ENCODE data around the gene ZDHHC16.
"Not testable (repeated sequence)": the region's sequence is repeated elsewhere in the genome, so short reads cannot be mapped to it uniquely, and the experiment has no call there.

The ZDHHC16 gene

DNA sequence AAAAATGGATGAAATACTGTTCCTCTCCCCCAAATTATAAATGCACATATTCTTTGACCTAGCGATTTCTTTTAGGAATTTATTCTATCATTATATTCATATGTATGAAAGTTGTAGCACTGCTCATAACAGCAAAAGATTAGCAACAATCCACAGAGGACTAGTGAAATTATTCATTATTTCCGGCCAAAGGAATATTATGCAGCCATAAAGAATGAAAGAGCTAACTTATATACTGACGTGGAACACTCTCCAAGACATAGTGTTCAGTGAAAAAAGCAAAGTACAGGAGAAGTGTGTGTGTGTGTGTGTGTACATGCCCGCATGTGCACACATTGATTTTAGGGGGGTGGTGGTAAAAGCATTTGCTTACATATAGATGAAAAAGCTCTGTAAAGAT is 28.9 kb downstream of the ZDHHC16 start:
- Histone ChIP-seq H3K4me1 (ENCODE audit: low read length) (peaks cover 9% of the 10 kb centered on the region; the same call in 1 of the 2 replicates), H3K4me3 (ENCODE audit: low read length) (no peak overlapping the region), H4K20me1 (ENCODE audit: insufficient read depth, low read length) (no peaks in the 10 kb centered on the region; the same call in 1 of the 2 replicates), H2AFZ (ENCODE audit: low read length) (no peak overlapping the region), H3K4me2 (ENCODE audit: low read depth, low read length) (no peak overlapping the region), H3K9me3 (replicated peaks; ENCODE audit: insufficient read depth, low read length) (no peaks in the 10 kb centered on the region), H3K27ac (ENCODE audit: low read length) (no peak overlapping the region), H3K9ac (ENCODE audit: low read length) (no peak overlapping the region), H3K36me3 (replicated peaks; ENCODE audit: insufficient read depth, low read length) (peaks cover 10% of the 10 kb centered on the region), H3K79me2 (ENCODE audit: low read length) (peaks cover 7% of the 10 kb centered on the region; the same call in 1 of the 2 replicates), H3K27me3 (replicated peaks; ENCODE audit: insufficient read depth, low read length) (no peaks in the 10 kb centered on the region), H3F3A (ENCODE audit: insufficient read depth, low read length) (peaks cover 3% of the 10 kb centered on the region; the same call in 1 of the 2 replicates), H3K9me2 (replicated peaks; ENCODE audit: insufficient read depth, low read length) (no peaks in the 10 kb centered on the region)
- DNase-seq = no peak
- TF ChIP-seq, protein P1, sequence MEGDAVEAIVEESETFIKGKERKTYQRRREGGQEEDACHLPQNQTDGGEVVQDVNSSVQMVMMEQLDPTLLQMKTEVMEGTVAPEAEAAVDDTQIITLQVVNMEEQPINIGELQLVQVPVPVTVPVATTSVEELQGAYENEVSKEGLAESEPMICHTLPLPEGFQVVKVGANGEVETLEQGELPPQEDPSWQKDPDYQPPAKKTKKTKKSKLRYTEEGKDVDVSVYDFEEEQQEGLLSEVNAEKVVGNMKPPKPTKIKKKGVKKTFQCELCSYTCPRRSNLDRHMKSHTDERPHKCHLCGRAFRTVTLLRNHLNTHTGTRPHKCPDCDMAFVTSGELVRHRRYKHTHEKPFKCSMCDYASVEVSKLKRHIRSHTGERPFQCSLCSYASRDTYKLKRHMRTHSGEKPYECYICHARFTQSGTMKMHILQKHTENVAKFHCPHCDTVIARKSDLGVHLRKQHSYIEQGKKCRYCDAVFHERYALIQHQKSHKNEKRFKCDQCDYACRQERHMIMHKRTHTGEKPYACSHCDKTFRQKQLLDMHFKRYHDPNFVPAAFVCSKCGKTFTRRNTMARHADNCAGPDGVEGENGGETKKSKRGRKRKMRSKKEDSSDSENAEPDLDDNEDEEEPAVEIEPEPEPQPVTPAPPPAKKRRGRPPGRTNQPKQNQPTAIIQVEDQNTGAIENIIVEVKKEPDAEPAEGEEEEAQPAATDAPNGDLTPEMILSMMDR (IDR thresholded peaks at IDR 0.05; ENCODE audit: low read length) = no peak
- TF ChIP-seq EZH2phosphoT487 (IDR thresholded peaks at IDR 0.05; ENCODE audit: low read length) (no peak), EZH2 (optimal IDR thresholded peaks at IDR 0.05; ENCODE audit: low read depth, low read length) (no peak)

DNA sequence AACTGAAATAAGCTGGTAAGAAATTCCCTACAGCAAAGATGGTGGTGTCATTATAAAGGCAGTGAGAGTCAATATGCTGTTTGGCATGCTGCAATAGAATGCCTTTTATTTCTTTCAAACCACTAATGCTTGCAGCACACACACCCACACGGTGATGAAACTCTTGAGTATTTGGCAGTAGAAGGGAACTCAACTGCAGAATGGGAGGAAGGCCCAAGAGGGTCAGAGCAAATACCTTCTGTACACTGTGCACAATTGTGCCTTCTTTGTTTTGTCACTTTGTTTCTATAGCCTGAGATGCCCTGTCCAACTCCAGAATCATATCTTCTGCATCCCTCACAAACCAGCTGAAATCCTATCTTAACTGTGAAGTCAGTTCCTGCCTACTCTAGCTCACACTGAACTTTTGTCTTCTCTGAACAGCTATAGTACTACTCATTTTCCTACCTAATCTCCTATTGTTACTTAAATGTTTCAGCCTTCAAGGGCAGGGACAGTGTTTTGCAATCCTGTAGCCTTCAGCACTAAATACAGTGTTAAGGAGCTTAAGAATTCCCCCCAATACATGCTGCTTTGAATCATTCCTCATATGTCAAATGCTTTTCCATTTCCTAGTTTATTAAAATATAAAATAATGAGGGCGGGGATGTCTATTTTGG is 30.1 kb downstream of the ZDHHC16 start:
- Histone ChIP-seq H2AFZ (ENCODE audit: low read length) (no peak overlapping the region), H3K4me1 (ENCODE audit: low read length) (0 out of 2 replicates have a peak, but pooled peaks cover 5% of the 10 kb centered on the region), H3K4me2 (ENCODE audit: low read depth, low read length) (no peak overlapping the region), H3K27me3 (replicated peaks; ENCODE audit: insufficient read depth, low read length) (no peaks in the 10 kb centered on the region), H3K9me3 (replicated peaks; ENCODE audit: insufficient read depth, low read length) (no peaks in the 10 kb centered on the region), H3F3A (ENCODE audit: insufficient read depth, low read length) (no peaks in the 10 kb centered on the region), H3K79me2 (ENCODE audit: low read length) (peaks cover 14% of the 10 kb centered on the region; the same call in 1 of the 2 replicates), H3K27ac (ENCODE audit: low read length) (no peak overlapping the region), H4K20me1 (ENCODE audit: insufficient read depth, low read length) (no peaks in the 10 kb centered on the region; the same call in 1 of the 2 replicates), H3K36me3 (replicated peaks; ENCODE audit: insufficient read depth, low read length) (peaks cover 10% of the 10 kb centered on the region), H3K4me3 (ENCODE audit: low read length) (no peak overlapping the region), H3K9ac (ENCODE audit: low read length) (no peak overlapping the region), H3K9me2 (replicated peaks; ENCODE audit: insufficient read depth, low read length) (no peaks in the 10 kb centered on the region)
- DNase-seq = no peak
- no peak for TF ChIP-seq EZH2phosphoT487 (IDR thresholded peaks at IDR 0.05; ENCODE audit: low read length)

DNA sequence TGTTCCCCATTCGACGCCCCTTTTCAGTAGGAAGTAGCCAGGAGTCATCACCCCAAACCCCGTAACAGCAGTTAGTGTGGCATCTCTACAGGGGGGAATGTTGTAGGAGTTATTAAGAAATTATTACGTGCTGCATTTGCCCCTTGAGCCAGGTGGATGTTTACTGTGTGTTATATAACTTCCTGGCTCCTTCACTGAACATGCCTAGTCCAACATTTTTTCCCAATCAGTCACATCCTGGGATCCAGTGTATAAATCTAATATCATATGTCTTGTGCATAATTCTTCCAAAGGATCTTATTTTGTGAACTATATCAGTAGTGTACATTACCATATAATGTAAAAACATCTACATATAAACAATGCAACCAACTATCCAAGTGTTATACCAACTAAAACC is 33.4 kb downstream of the ZDHHC16 start:
- Histone ChIP-seq H3K36me3 (replicated peaks; ENCODE audit: insufficient read depth, low read length) (peaks cover 10% of the 10 kb centered on the region), H3K79me2 (ENCODE audit: low read length) (peaks cover 36% of the 10 kb centered on the region)
- not testable (repeated sequence) for DNase-seq

DNA sequence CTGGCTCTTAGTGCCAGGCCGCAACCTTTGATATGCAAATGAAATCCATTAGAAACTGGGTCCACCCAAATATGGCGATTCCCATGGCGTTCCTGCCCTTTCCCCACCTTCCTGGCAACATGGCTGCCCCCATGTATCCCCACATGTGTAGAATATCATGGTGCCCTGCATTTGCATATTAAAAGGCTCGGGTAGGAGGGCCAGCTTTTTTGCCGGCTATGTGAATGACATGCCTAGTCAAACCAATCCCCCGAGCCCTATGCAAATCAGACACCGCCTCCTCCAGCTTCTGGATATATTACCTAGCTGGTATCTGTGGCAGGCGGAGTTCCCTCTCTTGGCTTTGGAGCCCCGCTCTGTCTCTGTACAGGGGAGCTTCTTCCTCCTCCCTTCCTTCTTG is 34.0 kb downstream of the ZDHHC16 start:
- Histone ChIP-seq H3K4me2 (ENCODE audit: low read depth, low read length) (no peak overlapping the region), H2AFZ (ENCODE audit: low read length) (no peak overlapping the region), H3K79me2 (ENCODE audit: low read length) (peaks cover 41% of the 10 kb centered on the region), H3K4me1 (ENCODE audit: low read length) (0 out of 2 replicates have a peak, but pooled peaks cover 5% of the 10 kb centered on the region), H3K27ac (ENCODE audit: low read length) (no peak overlapping the region), H3K4me3 (ENCODE audit: low read length) (no peak overlapping the region), H3K9me2 (replicated peaks; ENCODE audit: insufficient read depth, low read length) (no peaks in the 10 kb centered on the region), H3K9me3 (replicated peaks; ENCODE audit: insufficient read depth, low read length) (no peaks in the 10 kb centered on the region), H3F3A (ENCODE audit: insufficient read depth, low read length) (no peaks in the 10 kb centered on the region), H3K9ac (ENCODE audit: low read length) (no peak overlapping the region), H3K27me3 (replicated peaks; ENCODE audit: insufficient read depth, low read length) (no peaks in the 10 kb centered on the region), H4K20me1 (ENCODE audit: insufficient read depth, low read length) (no peaks in the 10 kb centered on the region; the same call in 1 of the 2 replicates), H3K36me3 (replicated peaks; ENCODE audit: insufficient read depth, low read length) (peaks cover 10% of the 10 kb centered on the region)
- DNase-seq = no peak
- TF ChIP-seq, protein P1 (IDR thresholded peaks at IDR 0.05; ENCODE audit: low read length) = no peak
- no peak for TF ChIP-seq EZH2phosphoT487 (IDR thresholded peaks at IDR 0.05; ENCODE audit: low read length)
- no peak for TF ChIP-seq EZH2 (optimal IDR thresholded peaks at IDR 0.05; ENCODE audit: low read depth, low read length)

More for the DNA sequence above, 33.4 kb downstream of the ZDHHC16 start:
- not testable (repeated sequence) for H3K4me1 ChIP-seq (ENCODE audit: low read length); H2AFZ ChIP-seq (ENCODE audit: low read length); H3K9me3 ChIP-seq (replicated peaks; ENCODE audit: insufficient read depth, low read length); H3K4me3 ChIP-seq (ENCODE audit: low read length); H3K9me2 ChIP-seq (replicated peaks; ENCODE audit: insufficient read depth, low read length); H3F3A ChIP-seq (ENCODE audit: insufficient read depth, low read length); H3K27me3 ChIP-seq (replicated peaks; ENCODE audit: insufficient read depth, low read length); H4K20me1 ChIP-seq (ENCODE audit: insufficient read depth, low read length); H3K9ac ChIP-seq (ENCODE audit: low read length); H3K4me2 ChIP-seq (ENCODE audit: low read depth, low read length); H3K27ac ChIP-seq (ENCODE audit: low read length)

Measured in MM.1S (cell line).